ENCODE measurements around the gene SH2D5.
A peak's percentile ranks its signal among the peaks of the same experiment; 100 is the strongest.

SH2D5 gene

GRCh38 chr1:20732588-20733359 is at the start of gene SH2D5:
SH2D5 (minus strand) TSS chr1:20732703; CDS start chr1:20728044, 4,659 bp downstream.
- peak; percentile 85 for DNase-seq

- no peak for DNase-seq
Observed at GRCh38 chr1:20775700-20776099, 43.2 kb upstream of the SH2D5 start.

- no peak for DNase-seq
Observed at GRCh38 chr1:20771780-20772179, 39.3 kb upstream of the SH2D5 start.

- DNase-seq, result no peak
Observed at GRCh38 chr1:20770314-20771087, 38.0 kb upstream of the SH2D5 start.

GRCh38 chr1:20767271-20767670 is 34.8 kb upstream of the SH2D5 start:
- no peak for DNase-seq

- no peak for DNase-seq
Observed at GRCh38 chr1:20763417-20763816, 30.9 kb upstream of the SH2D5 start.

GRCh38 chr1:20760322-20760721 is 27.8 kb upstream of the SH2D5 start:
- no peak for DNase-seq

GRCh38 chr1:20753589-20753988 is 21.1 kb upstream of the SH2D5 start:
- DNase-seq, result no peak

- DNase-seq, result no peak
Observed at GRCh38 chr1:20751462-20751990, 19.0 kb upstream of the SH2D5 start.

GRCh38 chr1:20742671-20743070 is 10.2 kb upstream of the SH2D5 start:
- DNase-seq, result no peak

- no peak for DNase-seq
Observed at GRCh38 chr1:20740781-20741180, 8.3 kb upstream of the SH2D5 start.

GRCh38 chr1:20739225-20739624 is 6.7 kb upstream of the SH2D5 start:
- DNase-seq, result no peak

GRCh38 chr1:20735581-20736111 is 3.1 kb upstream of the SH2D5 start:
- DNase-seq, result peak; percentile 21

- DNase-seq, result peak; percentile 45
Observed at GRCh38 chr1:20733360-20733975, 965 bp upstream of the SH2D5 start.

- DNase-seq, result peak; percentile 87
Observed at GRCh38 chr1:20732071-20732587, 374 bp downstream of the SH2D5 start.

- peak; percentile 27 for DNase-seq
Observed at GRCh38 chr1:20731057-20731991, 1.2 kb downstream of the SH2D5 start.

- DNase-seq, result no peak
Observed at GRCh38 chr1:20730690-20731056, 1.8 kb downstream of the SH2D5 start.

- peak; percentile 41 for DNase-seq
Observed at GRCh38 chr1:20729990-20730689, 2.4 kb downstream of the SH2D5 start.

- DNase-seq, result peak; percentile 41
Observed at GRCh38 chr1:20729155-20729931, 3.2 kb downstream of the SH2D5 start.

All from NCI-H69 (cell line).